COLO829 (cell line): ENCODE results near the gene ZBTB8A.
"Not testable (repeated sequence)": the region's sequence is repeated elsewhere in the genome, so short reads cannot be mapped to it uniquely, and the experiment has no call there.

Experiments used
- DNase-seq: peaks from one replicate; pipeline ENCODE4 v3.0.0; 2012; ENCODE audit warnings: low spot score

The ZBTB8A gene

DNA sequence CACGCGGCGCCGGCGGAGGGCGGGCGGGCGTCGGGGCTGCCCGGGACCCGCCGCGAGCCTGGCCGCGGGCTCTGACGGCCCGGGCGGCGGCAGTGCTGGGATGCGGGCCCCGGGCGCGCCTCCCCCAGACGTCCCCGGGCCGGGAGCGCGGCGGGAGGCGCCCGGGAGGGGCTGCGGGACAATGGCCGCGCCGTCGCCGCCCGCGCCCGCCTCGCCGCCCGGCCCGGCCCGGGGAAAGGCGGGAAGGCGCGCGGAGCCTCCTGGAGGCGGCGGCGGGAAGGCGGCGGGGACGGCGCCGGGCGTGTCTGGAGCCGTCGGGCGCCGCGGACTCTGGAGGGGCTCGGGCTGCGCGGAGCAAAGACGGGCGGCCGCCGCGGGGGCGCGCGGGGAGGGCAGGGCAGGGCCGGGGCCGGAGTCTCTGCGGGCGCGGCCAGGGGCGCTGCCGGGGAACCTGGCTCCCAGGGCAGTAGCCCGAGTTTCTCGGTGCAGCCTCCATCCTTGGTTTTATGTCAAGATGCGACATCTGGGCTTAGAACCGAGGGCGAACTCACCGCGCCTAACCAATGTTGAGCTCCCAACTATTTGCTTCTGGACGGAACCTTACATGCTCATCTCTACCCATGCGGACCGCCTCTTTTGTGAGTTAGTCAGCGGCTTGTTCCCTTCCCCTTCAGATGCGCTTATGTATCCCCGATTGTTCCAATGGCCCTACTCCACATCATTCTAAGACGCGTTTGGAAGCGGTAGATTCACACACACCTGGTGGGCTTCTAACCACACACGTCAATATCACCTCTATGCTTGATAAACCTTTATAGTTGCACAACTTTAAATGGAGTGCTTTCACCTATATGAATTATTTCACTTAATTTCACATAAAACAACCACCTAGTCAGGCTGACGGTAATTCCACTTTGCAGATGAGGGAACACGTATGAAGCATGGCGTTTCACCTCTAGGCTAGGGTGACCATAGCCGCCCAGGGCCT is 651 bp downstream of the ZBTB8A start:
- no peak for DNase-seq

DNA sequence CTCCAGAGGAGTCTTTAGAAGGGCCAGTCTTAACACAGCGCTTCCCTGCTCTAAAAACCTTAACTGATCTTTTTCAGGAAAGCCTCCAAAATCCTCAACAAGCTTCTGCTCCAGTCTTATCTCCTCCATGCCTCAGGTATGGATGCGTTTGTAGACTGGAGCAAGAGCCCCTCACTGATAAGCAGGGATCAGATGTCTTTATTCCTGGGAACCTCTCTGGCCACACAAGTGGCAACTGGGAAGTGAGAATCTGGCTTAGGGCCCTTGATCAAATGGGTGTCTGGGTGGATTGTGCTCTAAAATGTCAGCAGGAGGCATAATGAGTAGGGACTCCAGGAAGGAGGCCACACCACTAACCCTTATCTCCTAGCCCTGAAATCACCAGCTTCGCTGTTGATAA is 1.4 kb downstream of the ZBTB8A start:
- DNase-seq = no peak

DNA sequence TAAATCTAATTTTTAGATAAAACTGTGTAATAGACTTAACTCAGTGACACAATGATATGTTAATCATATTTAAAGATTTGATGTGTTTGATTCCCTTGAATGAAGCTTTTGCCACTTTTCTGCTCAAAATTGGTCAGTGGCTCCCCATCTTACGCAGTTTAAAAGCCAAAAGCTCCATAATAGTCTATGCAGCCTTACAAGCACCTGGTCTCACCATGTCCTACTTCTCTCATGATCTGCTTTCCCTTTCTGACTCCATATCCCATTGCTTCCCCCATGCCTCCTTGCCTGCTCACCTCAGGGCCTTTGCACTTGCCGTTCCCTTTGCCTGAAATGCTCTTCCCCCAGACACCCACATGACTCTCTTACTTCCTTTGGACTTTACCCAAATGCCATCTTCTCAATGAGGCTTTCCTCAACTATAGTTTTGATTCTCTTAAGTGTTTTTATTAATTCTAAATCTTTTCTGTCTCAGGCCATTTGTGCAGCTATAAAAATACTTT is 1.9 kb downstream of the ZBTB8A start:
- no peak for DNase-seq

DNA sequence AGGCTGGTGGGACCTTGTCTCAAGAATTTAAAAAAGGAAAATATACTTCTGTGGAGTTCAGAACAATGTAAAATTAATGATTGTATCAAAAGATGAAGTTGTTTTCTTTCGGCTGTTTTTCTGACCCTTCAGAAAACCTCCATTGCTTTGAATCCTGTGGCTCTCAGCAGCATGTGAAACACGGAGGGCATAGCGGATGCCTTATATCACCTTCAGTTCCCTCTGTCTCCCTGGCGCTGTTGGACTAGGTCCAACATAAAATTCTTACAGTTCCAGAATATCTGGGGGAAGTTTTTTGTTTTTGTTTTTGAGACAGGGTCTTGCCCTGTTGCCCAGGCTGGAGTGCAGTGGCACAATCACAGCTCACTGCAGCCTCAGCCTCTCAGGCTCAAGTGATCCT is 7.4 kb downstream of the ZBTB8A start:
- DNase-seq = no peak

DNA sequence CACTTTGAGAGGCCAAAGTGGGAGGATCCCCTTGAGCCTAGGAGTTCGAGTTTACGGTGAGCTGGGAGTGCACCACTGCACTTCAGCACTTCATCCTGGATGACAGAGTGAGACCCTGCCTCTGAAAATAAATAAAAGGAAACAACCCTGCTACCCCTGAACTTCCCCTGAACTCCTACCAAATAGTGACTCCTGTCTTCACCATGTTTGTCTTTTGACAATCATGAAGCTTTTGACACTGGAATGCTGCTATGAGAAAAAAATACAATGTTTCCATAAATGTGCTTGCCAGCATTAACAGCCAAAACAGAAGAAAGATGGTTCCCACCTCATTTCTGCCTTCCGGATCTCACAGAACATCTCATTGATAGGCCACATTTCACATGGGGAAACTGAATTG is 10.4 kb downstream of the ZBTB8A start:
- no peak for DNase-seq

DNA sequence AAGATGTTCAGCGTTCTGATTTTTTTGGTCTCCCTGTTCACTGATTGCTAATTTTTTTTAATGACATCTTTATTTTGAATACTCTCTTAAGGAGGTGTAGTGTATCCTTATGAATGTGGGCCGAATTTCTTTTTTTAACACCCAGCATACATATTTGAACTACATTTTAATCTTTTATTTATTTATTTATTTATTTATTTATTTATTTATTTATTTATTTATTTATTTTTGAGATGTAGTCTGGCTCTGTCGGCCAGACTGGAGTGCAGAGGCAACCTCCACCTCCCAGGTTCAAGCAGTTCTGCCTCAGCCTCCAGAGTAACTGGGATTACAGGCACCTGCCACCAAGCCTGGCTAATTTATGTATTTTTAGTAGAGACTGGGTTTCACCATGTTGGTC is 15.1 kb downstream of the ZBTB8A start:
- DNase-seq = no peak

DNA sequence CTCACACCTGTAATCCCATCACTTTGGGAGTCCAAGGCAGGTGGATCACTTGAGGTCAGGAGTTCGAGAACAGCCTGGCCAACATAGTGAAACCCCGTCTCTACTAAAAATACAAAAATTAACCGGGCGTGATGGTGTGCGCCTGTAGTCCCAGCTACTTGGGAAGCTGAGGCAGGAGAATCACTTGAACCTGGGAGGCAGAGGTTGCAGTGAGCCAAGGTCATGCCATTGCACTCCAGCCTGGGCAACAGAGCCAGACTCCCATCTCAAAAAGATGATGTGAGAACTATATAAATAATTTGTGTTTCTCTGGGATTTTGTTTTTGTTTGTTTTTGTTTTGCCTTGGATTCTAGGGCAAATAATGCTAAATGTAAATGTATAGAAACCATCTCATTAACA is 17.8 kb downstream of the ZBTB8A start:
- not testable (repeated sequence) for DNase-seq

DNA sequence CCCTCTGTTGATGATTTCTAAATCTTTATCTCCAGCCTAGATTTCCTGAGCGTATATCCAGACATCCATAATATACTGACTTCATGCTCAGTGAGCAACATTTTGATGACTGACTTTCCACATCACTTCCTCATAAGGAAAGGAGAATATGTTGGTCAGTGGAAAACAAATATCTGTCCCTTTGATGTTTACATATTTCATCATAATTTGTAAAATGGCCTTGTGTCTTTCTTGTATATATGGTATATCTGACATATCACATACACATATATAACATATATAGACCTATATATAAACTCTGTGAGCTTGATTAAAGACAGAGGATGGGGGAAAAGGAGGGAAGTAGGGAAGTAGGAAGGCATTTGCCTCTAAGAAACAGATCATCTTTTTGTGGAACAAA is 18.6 kb downstream of the ZBTB8A start:
- no peak for DNase-seq

DNA sequence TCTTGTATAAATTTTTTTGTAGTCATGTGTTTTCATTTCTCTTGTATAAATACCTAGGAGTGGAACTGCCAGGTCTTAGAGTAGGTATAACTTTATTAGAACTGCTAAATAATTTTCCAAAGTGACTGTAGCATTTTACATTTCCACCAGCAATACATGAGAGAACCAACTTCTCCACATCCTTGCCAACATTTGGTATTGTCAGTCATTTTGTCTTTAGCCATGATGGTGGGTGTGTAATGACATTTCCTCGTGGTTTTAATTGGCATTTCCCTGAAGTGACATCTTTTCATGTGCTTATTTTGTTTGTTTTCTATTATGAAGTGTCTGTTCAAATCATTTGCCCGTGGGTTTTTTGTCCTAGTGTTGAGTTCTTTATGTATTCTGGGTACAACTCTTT is 29.7 kb downstream of the ZBTB8A start:
- no peak for DNase-seq

DNA sequence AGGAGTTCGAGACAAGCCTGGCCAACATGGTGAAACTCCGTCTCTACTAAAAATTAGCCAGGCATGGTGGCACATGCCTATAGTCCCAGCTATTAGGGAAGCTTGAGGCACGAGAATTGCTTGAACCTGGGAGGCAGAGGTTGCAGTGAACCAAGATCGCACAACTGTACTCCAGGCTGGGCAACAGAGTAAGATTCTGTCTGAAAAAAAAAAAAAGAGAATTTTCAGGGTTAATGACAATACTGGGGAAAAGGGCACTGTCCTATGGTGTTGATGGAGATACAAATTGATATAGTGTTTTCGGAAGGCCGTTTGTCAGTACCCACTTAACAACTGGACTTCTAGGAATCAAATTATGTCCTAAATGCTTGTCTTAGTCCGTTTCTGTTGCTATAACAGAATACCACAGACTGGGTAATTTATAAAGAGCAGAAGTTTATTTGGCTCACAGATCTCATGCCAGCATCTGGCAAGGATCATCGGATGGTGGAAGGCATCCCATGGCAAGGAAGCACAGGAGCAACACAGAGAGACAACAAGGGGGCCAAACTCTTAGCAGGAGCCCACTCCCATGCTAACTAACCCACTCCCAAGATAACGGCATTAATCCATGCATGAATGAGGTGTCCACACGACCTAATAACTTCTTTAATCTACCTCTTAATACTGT is 41.3 kb downstream of the ZBTB8A start:
- no peak for DNase-seq

DNA sequence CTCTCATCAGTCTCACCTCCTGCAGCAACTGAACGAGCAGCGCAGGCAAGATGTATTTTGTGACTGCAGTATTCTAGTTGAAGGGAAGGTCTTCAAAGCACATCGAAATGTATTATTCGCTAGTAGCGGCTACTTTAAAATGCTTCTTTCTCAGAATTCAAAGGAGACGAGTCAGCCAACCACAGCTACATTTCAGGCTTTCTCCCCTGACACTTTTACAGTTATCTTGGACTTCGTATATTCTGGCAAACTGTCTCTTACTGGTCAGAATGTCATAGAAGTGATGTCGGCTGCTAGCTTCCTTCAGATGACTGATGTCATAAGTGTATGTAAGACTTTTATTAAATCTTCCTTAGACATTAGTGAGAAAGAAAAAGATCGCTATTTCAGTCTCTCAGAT is 53.7 kb downstream of the ZBTB8A start:
- DNase-seq = no peak

DNA sequence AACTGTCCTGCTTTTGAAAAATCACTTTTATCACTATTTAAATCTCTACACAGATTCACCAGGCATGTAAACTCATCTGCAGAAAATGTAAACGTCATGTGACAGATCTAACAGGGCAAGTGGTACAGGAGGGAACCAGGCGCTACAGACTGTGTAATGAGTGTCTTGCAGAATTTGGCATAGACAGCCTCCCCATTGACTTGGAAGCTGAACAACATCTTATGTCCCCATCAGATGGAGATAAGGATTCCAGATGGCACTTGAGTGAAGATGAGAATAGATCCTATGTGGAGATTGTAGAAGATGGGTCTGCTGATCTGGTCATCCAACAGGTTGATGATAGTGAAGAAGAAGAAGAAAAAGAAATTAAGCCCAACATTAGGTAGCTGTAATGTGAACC is 60.8 kb downstream of the ZBTB8A start:
- DNase-seq = no peak

DNA sequence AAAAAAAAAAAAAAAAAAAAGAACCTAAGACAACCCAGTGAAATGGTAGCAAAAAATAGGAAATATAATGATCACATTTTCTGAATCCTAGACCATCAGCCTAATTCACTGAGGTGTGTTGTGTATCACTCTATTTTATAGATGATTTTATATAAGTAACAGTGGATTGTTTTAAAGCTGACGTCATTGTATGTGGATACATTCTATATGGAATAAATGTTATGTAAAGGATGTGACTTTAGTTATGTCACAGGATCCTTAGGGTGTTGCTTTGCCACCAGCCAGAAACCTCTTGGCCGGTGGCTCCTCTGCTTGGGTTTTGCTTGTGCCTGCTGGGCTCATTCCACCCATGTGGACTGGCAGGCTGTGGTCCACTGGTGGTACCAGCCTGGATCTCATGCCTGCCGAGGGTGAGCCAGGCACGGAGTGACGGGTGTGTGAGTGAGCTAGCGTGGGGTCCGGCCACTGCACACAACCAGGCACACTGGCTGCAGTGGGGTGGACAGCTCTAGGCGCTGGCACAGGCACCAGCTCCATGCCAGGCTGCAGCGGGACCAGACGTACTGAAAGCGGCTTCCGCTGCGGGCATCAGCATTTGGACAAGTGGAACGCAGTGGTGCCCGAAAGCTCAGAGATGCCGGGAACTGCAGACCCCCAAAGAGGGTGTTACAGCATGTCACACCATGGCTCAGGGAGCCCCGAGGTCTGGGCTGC is 66.6 kb downstream of the ZBTB8A start:
- DNase-seq = no peak

DNA sequence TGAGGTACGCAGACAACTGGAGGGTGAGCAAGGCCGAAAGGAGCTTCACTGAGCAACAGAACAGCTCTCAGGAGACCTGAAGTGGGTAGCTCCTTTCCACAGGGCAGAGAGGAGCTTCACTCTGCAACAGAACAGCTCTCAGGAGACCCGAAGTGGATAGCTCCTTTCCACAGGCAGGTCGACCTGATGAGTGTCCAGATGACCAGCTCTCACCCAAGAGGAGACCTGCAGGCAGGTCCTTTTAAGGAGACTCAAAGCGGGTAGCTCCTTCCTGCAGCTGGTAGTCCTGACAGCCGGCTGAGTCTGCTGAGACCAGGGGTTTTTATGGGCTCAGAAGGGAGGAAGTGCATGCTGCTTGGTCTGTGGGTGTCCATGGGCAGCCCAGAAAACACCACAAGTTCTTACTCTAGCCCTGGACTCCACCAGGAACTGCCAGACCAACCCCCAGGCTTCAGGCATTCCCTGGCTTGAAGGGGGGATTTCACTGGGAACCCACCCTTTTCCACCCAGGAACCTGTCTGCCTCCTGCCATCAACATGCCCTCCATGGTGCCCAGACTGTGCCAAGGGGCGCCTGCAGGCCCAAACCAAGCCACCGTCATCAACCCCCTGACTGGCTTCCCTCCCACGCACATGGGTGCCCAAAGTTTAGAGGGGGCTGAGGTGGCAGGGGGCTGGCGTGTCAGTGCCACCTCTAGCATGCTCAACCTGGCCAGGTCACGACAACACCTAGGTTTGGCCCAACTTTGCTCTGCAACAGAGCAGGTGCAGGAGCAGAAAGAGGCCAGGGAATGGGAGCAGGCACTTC is 67.5 kb downstream of the ZBTB8A start:
- no peak for DNase-seq

DNA sequence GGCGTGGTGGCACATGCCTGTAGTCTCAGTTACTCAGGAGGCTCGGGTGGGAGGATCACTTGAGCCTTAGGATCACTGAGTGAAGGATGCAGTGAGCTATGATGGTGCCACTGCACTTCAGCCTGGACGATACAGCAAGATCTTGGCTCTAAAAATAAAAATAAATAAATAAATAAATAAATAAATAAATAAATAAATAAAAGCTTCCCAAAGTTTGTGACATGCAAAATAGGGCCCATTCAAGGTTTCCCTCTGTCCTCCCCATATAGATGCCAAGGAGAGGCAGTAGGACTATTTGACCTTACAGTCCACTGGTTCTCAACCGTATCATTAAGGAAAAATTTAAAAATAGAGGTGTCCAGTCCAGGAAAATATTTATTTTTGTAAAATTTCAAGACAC is 70.0 kb downstream of the ZBTB8A start:
- no peak for DNase-seq

DNA sequence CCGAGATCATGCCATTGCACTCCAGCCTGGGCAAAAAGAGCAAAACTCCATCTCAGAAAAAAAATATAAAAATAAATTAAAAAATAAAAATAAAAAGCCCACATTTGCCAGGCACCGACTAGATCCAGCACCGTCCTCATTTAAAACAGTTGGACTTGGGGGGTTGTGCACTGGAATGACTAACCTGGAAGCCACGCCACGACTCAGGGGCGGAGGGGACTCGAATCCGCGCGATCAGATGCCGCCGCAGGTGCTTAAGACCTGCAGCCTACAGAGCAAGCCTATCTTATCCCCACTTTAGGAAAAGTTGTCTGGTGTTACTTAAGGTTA is 72.6 kb downstream of the ZBTB8A start:
- DNase-seq = no peak

DNA sequence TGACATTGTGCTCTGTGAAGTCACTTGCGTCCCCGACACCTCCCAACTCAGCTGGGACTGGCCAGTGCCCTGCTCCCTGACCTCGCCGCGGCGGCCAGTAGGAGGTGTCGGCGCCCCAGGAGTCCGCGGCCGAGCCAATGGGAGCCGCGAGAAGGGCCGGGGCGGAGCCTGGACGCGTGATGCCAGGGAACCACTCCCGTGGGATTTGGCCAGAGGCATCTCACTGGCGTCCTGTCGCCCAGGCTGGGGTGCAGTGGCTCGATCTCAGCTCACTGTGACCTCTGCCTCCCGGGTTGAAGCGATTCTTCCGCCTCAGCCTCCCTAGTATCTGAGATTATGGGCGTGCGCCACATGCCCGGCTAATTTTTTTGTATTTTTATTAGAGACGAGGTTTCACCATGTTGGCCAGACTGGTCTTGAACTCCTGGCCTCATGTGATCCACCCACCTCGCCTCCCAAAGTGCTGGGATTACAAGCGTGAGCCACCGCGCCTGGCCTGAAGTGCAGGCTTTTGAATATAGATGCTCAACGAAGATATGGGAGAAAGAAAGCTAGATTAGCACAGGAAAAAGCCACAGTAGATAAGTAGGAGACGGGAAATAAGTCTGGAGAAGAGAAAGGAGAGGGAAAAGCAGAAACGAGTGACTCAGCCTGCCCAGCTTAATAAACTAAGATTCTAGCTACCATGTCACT is 73.1 kb downstream of the ZBTB8A start:
- DNase-seq = peak; percentile 53

DNA sequence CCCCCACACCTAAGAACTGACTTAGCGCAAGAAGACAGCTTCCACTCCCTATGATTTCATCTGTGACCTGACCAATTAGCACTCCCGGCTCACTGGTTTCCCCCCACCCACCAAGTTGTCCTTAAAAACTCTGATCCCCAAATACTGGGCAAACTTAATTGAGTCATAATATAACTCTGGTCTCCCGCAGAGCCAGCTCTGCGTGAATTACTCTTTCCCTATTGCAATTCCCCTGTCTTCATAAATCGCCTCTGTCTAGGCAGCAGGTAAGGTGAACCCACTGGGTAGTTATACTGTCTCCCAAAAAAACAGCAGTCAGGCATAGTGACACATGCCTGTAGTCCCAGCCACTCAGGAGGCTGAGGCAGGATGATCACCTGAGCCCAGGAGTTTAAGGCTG is 74.2 kb downstream of the ZBTB8A start:
- DNase-seq = no peak

DNA sequence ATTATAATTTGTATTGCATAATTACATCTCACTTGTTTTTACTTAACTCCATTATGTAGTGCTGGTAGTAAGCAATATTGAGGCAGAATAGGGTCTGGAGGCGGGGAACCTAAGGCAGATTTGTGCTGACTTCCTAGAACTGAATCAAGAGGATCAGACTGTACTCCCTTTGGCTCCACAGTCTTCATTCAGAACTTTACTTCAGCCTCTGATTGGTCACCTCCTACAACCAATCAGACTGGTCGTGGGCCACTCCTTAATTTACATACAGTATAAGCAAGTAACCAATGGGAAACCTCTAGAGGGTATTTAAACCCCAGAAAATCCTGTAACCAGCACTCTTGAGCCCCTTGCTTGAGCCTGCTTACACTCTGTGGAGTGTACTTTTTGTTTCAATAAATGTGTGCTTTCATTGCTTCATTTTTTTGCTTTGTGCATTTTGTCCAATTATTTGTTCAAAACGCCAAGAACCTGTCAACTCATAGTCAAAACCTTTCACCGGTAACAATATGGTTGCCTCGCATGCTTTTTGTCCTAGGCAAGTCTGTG is 79.5 kb downstream of the ZBTB8A start:
- no peak for DNase-seq

DNA sequence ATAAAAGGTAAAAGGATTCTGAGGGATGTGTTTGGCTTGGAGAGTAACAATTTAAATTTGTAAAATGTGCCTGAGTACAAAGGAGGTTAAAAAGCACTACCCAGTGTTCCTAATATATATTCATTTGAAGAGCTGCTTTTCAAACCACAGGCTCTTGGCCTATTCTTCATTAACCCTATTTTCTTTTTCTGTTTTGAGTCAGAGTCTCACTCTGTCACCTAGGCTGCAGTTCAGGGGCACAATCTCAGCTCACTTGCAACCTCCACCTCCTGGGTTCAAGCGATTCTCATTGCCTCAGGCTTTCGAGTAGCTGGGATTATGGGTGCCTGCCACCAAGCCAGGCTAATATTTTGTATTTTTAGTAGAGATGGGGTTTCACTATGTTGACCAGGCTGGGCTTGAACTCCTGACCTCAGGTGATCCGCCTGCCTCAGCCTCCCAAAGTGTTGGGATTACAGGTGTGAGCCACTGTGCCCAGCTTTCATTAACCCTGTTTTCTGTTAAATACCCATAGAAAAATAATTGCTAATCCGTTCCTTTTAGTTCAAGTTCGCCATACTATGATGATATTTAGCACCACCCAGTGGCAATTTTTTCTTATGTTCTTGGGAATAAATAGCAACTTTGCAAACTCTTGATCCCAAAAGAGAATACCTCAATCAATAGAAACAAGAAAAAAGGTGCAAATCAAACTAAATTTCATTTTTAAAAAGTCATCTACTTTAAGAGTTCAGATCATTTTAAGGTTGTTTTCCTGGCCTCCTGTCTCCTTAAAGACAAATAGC is 80.7 kb downstream of the ZBTB8A start:
- DNase-seq = peak; percentile 10
